Measurements from ENCODE around the gene CFL1.

DNA sequence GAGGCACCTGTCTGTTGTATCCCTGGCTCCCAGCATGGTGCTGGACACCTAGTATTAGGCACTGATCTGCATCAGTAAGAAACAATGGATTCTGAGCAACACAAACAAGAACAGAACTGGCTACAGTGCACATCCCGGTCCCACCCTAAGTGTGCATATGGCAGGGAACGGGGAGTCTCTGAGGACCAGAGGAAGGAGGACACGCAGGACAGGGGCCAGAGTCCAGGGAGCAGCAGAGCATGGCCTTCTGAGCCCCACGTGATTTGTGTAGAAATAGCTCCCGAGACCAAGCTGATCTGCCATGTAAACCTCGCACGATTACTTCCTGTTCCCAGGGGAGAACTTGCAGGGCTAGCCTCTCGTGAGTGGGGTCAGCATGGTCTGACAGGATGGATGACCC is 36.9 kb downstream of the CFL1 start:
- no peak for TF ChIP-seq POLR2A (IDR thresholded peaks at IDR 0.05)
- TF ChIP-seq EP300 (IDR thresholded peaks at IDR 0.05): no peak
- TF ChIP-seq, protein P1, sequence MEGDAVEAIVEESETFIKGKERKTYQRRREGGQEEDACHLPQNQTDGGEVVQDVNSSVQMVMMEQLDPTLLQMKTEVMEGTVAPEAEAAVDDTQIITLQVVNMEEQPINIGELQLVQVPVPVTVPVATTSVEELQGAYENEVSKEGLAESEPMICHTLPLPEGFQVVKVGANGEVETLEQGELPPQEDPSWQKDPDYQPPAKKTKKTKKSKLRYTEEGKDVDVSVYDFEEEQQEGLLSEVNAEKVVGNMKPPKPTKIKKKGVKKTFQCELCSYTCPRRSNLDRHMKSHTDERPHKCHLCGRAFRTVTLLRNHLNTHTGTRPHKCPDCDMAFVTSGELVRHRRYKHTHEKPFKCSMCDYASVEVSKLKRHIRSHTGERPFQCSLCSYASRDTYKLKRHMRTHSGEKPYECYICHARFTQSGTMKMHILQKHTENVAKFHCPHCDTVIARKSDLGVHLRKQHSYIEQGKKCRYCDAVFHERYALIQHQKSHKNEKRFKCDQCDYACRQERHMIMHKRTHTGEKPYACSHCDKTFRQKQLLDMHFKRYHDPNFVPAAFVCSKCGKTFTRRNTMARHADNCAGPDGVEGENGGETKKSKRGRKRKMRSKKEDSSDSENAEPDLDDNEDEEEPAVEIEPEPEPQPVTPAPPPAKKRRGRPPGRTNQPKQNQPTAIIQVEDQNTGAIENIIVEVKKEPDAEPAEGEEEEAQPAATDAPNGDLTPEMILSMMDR (IDR thresholded peaks at IDR 0.05): no peak

Data from ovary (tissue), 3 donors.